Testis (tissue), 3 donors: ENCODE results near the gene EDEM3. TPM values are rescaled to one million over a fixed set of nuclear protein-coding genes. Genes with fewer than 3 reads are reported as not detected.
A peak's percentile ranks its signal among the peaks of the same experiment; 100 is the strongest.
"Not testable (repeated sequence)": the region's sequence is repeated elsewhere in the genome, so short reads cannot be mapped to it uniquely, and the experiment has no call there.

Experiments
- DNase-seq: peaks from one replicate; pipeline ENCODE4 v3.0.0-alpha.2; 2019
- H3K27ac ChIP-seq, 2 donors: fragments of 200-600 bp; sonication (generic); one replicate each; pipeline ENCODE4 v1.5.1; 2019
- H3K27me3 ChIP-seq: fragments of 200-600 bp; sonication (generic); one replicate; pipeline ENCODE4 v1.5.1; 2019
- H3K36me3 ChIP-seq: fragments of 200-600 bp; sonication (generic); one replicate; pipeline ENCODE4 v1.5.1; 2017; ENCODE audit warnings: low read depth; ENCODE audit errors: missing control alignments
- H3K4me1 ChIP-seq: fragments of 200-600 bp; sonication (generic); one replicate; pipeline ENCODE4 v1.5.1; 2019
- H3K4me3 ChIP-seq, 2 donors: fragments of 200-600 bp; sonication (generic); one replicate each; pipeline ENCODE4 v1.5.1; 2017 to 2019
- H3K9me3 ChIP-seq: fragments of 200-600 bp; sonication (generic); one replicate; pipeline ENCODE4 v1.5.1; 2017
- CTCF ChIP-seq, 3 experiments: fragments of 450-650 bp in 2 of 3; fragments of 200-600 bp in 1 of 3; sonication (generic) in 1 of 3; IDR thresholded peaks; one replicate each; pipeline ENCODE4 v1.5.1; 2016 to 2019; ENCODE audit warnings: antibody characterized with exemption in 3 of 3, mild to moderate bottlenecking in 2 of 3, moderate library complexity in 1 of 3
- POLR2A ChIP-seq: fragments of 450-650 bp; IDR thresholded peaks from one replicate; pipeline ENCODE4 v1.6.1; 2017; ENCODE audit warnings: antibody characterized with exemption, mild to moderate bottlenecking, moderate library complexity
- WGBS, 2 donors: methylation state at CpG; one replicate each; pipeline ENCODE4 v1.1.5; 2018; 5-methylcytosine and 5-hydroxymethylcytosine counted together
- intact Hi-C: fragments of 100-400 bp; cut with DNase I; formaldehyde crosslinking; loops from one replicate; pipeline ENCODE4 v1.15.1; 2023; ENCODE audit warnings: low total_unique reads
- polyA plus RNA-seq: library from polyadenylated mRNA; stranded (reverse); fragments of 350-450 nt; fragmentation: Illumina TruSeq; extraction: RNeasy Lipid Tissue Mini Kit (QIAGEN cat#74804); gene quantifications from one replicate; pipeline ENCODE4 v1.2.3, GENCODE V29; 2014; ENCODE audit warnings: low read depth, low replicate concordance; ENCODE audit not compliant: insufficient read depth
- total RNA-seq, 2 donors: library from RNA; depleted of rRNA; stranded (reverse); fragments of >200 nt; gene quantifications; one replicate each; pipeline ENCODE4 v1.2.3, GENCODE V29; 2016

Gene EDEM3
- total and polyA plus RNA-seq, 3 donors from 2014 or later: 20.7 to 41.0 (median 23.5) TPM

DNA sequence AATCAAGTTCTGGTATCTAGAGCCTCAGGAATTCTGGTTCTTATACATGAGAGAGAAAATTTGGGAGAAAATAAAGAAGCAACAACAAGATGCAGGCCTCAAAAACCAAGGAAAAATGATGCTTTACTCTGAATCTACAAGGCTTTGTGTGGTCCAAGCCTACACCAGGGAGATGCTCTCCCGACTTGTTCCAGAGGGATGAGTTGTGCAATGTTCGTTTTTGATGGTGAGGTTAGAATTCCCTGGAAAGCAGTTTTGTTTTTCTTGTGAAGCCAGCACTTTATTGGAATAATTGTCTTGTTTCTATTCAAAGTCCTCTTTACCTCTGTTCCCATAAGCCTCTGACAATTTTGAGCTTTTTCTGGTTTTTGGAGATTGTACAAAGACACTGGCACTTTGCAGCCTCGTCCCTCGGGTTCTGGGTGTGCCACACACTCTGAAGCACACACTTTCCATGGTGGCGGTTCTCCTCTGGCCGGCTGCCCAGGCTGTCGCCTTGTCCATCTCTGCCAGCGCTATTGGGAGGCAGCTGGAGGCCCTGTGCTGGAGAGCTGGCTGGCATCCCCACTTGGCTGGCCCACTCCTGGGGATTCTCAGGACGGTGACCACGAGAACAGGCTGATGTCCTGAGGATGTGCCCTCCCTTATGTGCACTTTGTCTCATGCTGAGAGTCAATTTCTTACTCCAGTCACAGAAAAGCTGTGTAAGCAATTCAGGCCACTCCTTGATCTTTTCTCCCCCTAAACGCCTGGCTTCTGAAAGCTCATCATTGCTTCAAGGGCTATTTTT is 70.2 kb downstream of the EDEM3 start:
- Histone ChIP-seq H3K9me3 (no peaks in the 10 kb centered on the region), H3K36me3 (no peaks in the 10 kb centered on the region), H3K4me3 (no peak overlapping the region), H3K27ac (peak overlapping the region in 1 of 2 donors; percentile 60), H3K4me1 (peaks cover 8% of the 10 kb centered on the region), H3K27me3 (no peaks in the 10 kb centered on the region)
- TF ChIP-seq POLR2A (no peak), CTCF (IDR thresholded peaks at IDR 0.05) (no peak)
- DNase-seq: peak; percentile 52
- intact Hi-C loops: no loop called here
- WGBS, 2 donors: 41 to 50% methylated on average over 11 of the region's 11 CpGs

DNA sequence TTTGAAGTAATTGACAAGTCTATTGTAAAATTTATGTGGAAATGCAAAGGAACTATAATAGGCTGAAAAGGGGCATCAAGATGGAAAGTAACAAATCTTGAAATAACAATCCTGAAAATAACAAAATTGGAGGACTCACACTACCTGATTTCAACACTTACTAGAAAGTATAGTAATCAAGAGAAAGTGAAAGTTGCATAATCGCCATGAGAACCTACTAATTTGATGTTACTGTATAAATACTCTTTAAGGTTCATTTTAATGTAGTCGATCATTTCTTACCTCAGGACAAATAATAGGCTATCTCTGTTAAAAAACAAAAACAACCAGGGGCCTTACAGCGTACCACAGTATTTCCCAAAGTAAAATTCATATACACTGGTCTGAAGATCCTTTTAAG is 71.7 kb downstream of the EDEM3 start:
- no peaks in the 10 kb centered on the region for H3K9me3 ChIP-seq
- peaks cover 8% of the 10 kb centered on the region for H3K4me1 ChIP-seq
- no peak overlapping the region for H3K27ac ChIP-seq
- H3K4me3 ChIP-seq: no peak overlapping the region
- no peaks in the 10 kb centered on the region for H3K36me3 ChIP-seq
- intact Hi-C loops: no loop called here
- DNase-seq: no peak
- H3K27me3 ChIP-seq: no peaks in the 10 kb centered on the region
- WGBS, 2 donors: 92 to 95% methylated on average over 3 of the region's 3 CpGs
- TF ChIP-seq CTCF (IDR thresholded peaks at IDR 0.05) (no peak), POLR2A (no peak)

- H3K36me3 ChIP-seq, H3K4me1 ChIP-seq, intact Hi-C loops, H3K27me3 ChIP-seq, H3K9me3 ChIP-seq, H3K27ac ChIP-seq, H3K4me3 ChIP-seq, DNase-seq: not testable (repeated sequence)
- WGBS, 2 donors: 91 to 95% methylated on average over 5 of the region's 5 CpGs
Measured at GRCh38 chr1:184680611-184681225, 73.9 kb downstream of the EDEM3 start.

DNA sequence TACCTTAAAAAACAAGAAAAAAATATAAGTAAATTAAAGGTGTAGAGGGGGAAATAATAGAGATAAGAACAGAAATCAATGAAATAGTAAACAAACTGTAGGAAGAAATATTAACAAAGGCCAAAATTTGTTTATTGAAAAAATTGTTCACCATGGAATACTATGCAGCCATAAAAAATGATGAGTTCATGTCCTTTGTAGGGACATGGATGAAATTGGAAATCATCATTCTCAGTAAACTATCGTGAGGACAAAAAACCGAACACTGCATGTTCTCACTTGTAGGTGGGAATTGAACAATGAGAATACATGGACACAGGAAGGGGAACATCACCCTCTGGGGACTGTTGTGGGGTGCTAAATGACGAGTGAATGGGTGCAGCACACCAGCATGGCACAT is 75.2 kb downstream of the EDEM3 start:
- H3K36me3 ChIP-seq, H3K4me3 ChIP-seq, intact Hi-C loops, H3K27me3 ChIP-seq, H3K27ac ChIP-seq, H3K4me1 ChIP-seq, H3K9me3 ChIP-seq, DNase-seq: not testable (repeated sequence)
- 87 to 89% methylated on average over 3 of the region's 3 CpGs for WGBS, 2 donors

DNA sequence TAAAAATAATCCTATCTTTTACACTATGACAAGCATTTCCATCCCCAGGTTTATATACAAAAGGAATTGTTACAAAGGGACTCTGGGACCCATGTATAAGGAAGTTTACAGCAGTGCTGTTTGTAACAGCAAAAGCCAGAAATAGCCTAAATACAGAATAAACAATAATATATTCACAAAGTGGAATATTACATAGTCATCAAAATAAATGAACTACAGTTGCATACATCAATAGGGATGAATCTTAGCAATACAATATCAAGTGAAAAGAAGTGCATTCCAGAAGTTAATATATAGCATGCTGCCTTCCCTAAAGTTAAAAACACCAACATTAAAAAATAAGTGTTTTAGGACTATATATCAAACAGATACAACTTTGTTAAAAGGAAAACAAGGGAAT is 77.3 kb downstream of the EDEM3 start:
- H3K27me3 ChIP-seq: no peaks in the 10 kb centered on the region
- no peaks in the 10 kb centered on the region for H3K9me3 ChIP-seq
- no peak overlapping the region for H3K27ac ChIP-seq
- TF ChIP-seq CTCF (IDR thresholded peaks at IDR 0.05) (no peak), POLR2A (no peak)
- H3K4me3 ChIP-seq: no peak overlapping the region
- DNase-seq: no peak
- no peaks in the 10 kb centered on the region for H3K4me1 ChIP-seq
- intact Hi-C loops: no loop called here
- no peaks in the 10 kb centered on the region for H3K36me3 ChIP-seq

- Histone ChIP-seq H3K4me3 (no peak overlapping the region), H3K4me1 (no peaks in the 10 kb centered on the region), H3K36me3 (no peaks in the 10 kb centered on the region), H3K27ac (no peak overlapping the region), H3K27me3 (no peaks in the 10 kb centered on the region), H3K9me3 (no peaks in the 10 kb centered on the region)
- WGBS, 2 donors: 64 to 80% methylated on average over 9 of the region's 9 CpGs
- intact Hi-C loops: no loop called here
- DNase-seq: no peak
- TF ChIP-seq CTCF (IDR thresholded peaks at IDR 0.05) (no peak), POLR2A (no peak)
Measured at GRCh38 chr1:184673305-184673704, 81.4 kb downstream of the EDEM3 start.
